NCI-H2081 treated with DMSO at 0.1 percent for 48 hours (cell line): ENCODE results near the gene SF3B3.
"Not testable (repeated sequence)": the region's sequence is repeated elsewhere in the genome, so short reads cannot be mapped to it uniquely, and the experiment has no call there.

Experiments used
- DNase-seq: peaks from one replicate; lab custom pipeline; 2025; lab: John Stamatoyannopoulos, UW

SF3B3 gene

GRCh38 chr16:70565053-70565452, 41.4 kb downstream of the SF3B3 start:
- DNase-seq: no peak

- DNase-seq: no peak
These were observed 45.1 kb downstream of the SF3B3 start for GRCh38 chr16:70568601-70569237.

DNA sequence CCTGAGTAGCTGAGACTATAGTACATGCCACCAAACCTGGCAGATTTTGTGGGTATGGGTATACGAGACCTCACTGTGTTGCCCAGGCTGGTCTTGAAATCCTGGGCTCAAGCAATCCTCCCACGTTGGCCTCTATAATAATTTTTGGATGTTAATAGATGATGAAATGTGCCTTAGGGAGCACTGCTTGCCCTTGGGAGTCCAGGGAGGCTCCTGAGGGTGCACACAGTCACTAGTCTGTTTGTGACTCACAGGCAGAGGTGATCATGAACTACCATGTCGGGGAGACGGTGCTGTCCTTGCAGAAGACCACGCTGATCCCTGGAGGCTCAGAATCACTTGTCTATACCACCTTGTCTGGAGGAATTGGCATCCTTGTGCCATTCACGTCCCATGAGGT, 46.1 kb downstream of the SF3B3 start:
- DNase-seq: no peak

DNA sequence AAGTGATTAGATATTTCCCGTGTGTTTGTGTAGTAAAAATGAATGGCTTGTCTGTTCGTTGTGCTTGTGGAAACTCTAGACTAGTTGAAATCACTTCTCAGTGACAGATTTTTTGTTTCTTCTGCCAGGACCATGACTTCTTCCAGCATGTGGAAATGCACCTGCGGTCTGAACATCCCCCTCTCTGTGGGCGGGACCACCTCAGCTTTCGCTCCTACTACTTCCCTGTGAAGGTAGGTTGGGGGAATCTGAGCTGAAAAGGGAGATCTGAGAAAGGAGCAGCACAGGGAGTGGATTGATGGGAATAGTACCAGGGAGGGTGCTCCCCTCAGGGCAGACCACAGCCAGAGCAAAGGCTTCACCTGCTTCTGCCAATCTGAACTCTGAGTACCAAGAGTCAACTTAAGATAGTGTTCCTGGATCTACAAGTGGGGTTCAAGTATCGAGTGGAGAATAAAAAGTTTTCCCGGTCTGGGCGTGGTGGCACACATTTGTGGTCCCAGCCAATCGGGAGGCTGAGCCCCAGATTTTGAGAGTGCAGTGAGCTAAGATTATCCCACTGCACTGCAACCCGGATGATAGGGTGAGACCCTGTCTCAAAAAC, 47.5 kb downstream of the SF3B3 start:
- no peak for DNase-seq

- no peak for DNase-seq
These were observed 48.0 kb downstream of the SF3B3 start for GRCh38 chr16:70571623-70572022.

DNA sequence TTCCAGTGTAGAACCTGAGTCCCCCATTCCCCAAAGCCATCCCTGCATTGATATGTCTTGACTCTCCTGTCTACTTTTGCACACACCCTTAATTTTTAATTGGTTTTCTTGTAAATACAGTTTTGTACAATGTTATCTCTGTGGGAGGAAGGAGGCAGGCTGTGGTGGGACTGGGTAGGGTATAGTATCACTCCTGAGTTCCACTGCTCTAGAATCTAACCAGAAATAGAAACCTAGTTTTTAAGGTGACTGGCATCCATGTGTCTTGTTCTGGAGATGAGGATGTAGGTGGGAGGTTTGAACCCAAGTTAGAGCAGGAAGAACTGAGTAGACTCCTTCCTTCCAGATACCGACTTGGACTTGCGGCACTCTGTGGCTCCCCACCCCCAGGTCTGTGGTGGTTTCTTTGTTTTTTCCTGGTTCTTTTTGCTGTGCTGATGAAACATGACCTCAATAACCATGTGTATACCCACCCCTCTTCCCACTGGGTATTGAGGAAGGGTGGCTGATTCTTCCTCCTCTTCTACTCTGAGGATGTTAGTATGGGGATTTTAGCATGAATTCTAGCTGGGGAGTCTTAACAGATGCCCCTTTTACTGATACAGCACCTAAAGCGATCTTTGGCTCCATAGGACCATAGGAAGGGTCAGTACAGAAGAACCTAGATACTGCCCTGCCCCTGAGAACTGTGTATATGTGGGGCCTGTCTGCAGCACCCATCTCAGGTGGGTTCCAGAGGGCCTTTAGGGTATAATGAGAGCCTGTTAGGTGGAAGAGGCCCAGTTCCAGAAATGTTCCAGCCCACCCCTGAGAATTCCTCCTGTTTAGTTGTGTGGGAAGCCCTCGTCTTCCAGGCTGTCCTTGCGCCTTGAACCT, 48.7 kb downstream of the SF3B3 start:
- DNase-seq: no peak

GRCh38 chr16:70572926-70573270, 49.3 kb downstream of the SF3B3 start:
- no peak for DNase-seq

DNA sequence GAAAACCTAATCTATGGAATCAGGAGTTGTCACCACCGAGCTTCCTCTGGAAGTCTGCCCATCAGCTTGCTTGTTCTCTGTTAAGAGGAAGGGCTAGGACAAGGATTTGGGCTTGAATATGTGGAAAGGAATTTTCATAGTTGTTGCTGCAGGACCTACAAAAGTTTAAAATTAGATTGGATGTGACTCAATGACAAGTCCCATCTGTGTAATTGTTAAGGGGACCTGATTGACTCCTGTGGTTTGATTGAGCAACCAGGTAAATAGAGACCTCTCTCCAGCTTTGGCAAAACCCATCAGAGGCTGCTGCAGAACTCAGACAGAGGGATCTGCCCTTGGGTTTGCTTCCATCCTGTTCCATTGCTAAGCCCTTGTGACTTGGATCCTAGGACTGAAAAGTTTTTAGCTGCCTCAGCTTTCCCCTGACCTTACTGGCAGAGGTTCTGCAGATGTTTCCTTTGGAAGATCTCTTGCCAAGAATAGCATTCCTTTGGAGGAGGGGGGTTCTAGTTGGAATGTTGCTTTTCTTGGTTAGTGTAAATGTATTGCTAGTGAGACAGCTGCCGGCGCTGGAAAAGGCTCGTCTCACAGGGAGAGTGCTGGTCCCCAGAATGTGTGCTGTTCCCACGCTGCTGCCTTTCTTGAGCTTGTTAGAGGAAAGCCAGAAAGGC, 50.0 kb downstream of the SF3B3 start:
- DNase-seq: no peak

DNA sequence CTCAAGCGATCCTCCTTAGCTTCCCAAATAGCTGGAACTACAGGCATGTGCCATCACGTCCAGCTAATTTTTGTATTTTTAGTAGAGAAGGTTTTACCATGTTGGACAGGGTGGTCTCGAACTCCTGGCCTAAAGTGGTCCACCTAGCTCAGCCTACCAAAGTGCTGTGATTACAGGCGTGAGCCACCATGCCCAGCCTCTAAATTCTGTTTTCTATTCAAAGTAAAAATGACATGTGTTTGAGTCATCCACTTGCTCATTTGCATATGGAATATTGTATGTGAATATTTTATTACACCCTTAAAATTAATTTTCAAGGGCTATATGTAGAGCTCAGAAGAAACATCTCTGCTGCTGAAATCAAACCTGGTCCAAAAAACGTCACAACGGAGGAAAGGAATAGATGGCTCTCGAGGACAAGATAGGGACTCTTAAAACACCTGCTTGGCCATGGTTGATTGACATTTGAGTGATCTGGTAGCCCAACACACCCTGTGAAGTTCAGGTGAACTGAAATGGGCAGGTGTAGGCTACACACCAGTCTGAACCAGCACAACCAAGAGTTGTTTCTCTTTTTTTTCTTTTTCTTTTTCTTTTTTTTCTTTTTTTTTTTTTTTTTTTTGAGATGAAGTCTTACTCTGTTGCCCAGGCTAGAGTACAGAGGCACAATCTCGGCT, 51.1 kb downstream of the SF3B3 start:
- no peak for DNase-seq

GRCh38 chr16:70575376-70575775, 51.8 kb downstream of the SF3B3 start:
- no peak for DNase-seq

DNA sequence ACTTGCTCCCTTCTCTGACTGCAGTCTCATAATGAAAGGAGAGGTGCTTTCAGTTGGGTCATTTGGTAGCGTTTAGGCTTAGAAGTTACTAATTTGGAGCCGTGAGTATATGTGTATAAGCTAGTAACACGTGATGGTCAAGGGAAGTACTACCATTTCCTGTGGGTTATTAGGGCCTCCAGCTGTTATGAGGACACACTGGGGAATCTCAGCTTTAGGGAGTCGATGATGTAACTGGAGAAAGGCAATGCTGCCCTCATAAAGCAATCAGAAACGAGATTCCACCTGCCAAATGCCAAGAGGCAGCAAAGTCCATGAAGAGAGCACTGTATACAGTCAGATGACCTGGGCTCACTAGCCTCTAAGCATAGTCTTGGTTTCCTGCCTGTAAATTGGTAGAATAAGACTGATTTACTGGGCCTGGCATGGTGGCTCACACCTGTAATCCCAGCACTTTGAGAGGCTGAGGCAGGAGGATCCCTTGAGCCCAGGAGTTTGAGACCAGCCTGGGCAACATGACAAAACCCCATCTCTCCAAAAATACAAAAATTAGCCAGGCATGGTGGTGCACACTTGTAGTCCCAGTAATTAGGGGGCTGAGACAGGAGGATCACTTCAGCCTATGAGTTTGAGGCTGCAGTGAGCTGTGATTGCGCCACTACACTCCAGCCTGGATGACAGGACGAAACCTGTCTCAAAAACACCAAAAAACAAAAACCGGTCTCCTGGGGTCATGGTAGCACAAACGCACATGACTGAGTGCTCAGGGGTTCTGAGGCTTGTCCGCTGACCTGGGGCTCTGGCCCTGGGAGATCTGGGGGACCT, 53.0 kb downstream of the SF3B3 start:
- no peak for DNase-seq

- DNase-seq: no peak
These were observed 53.7 kb downstream of the SF3B3 start for GRCh38 chr16:70577256-70577698.

DNA sequence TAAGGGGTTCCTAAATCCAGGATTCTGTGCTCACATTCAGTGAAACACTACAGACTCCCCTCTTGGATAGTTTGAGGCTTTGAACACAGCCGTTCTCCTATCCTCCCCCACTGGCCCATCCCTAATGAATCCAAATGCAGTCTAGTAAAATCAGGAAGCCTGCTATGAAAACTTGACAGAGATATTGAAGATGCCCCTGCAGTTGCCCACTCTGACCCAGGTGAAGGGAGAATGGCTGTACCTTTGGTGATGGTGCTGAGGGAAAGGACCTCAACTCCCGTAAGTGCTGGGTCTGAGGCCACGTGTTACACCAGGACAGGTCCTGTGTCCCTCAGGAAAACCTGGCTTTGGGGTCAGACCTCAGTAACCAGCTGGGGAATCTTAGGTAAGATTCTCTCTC, 54.4 kb downstream of the SF3B3 start:
- DNase-seq: no peak

DNA sequence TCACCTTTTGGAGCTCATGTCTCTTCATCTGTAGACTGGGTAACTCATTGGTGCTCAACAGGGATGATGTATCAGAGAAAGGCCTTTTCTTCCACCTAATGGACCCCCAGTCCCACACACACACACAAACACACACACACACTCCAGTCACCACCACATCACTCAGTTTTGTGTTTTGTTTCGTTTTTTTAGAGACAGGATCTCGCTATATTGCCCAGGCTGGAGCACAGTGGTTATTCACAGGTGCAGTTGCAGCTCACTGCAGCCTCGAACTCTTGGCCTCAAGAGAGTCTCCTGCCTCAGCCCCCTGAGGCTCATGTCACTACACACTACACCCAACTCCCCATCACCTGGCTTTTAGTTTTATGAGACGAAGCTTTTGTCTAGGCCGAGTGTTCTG, 55.6 kb downstream of the SF3B3 start:
- no peak for DNase-seq

- no peak for DNase-seq
These were observed 56.3 kb downstream of the SF3B3 start for GRCh38 chr16:70579648-70580630.

DNA sequence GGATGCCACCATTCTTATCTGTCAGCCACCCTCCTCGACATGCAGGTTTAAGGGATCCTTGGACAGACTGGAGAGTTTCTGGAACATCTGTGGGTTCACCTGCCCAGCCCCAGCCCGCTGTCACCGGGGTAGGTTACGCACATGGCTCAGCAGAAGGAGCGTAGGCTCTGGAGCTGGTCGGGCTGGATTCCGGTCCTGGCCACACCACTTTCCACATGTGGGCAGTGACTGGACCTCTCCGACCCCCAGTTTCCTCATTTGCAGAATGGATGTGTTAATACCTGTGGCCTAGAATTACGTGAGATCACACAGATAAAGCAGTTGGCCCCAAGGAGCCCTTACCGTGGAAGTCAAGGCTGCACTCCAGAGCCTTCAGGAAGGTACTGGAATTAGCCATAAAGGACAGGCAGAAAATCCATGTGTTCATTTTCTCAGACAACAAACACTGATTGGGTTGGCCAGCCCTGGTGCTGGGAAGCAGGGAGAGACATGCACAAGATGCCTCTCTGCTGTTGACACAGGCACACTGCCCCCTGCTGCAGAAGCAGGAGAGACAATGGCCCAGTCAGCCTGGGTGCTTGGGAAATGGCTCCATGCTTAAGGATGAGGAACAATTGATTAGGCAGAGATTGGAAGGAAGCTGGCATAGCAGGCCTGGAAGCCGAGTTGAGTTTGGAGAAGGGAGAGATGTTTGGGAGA, 58.8 kb downstream of the SF3B3 start:
- DNase-seq: no peak

- no peak for DNase-seq
These were observed 63.1 kb downstream of the SF3B3 start for GRCh38 chr16:70586731-70587130.

GRCh38 chr16:70588565-70588964, 64.9 kb downstream of the SF3B3 start:
- DNase-seq: no peak

DNA sequence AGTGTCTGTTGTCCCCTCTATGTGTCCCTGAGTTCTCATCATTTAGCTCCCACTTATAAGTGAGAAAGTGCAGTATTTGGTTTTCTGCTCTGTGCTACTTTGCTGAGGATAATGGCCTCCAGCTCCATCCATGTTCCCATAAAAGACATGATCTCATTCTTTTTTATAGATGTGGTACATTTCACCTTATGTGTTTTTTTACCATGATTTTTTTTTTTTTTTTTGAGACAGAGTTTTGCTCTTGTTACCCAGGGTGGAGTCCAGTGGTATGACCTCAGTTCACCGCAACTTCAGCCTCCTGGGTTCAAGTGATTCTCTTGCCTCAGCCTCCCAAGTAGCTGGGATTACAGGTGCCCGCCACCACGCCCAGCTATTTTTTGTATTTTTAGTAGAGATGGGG, 65.8 kb downstream of the SF3B3 start:
- DNase-seq: not testable (repeated sequence)
